ENCODE data around the gene PARD3.

PARD3 gene

GRCh38 chr10:34538281-34538829 lies 276.7 kb downstream of the PARD3 start:
- no peak for TF ChIP-seq CTCF (IDR thresholded peaks at IDR 0.05)

GRCh38 chr10:34537629-34538231 lies 277.4 kb downstream of the PARD3 start:
- TF ChIP-seq CTCF (IDR thresholded peaks at IDR 0.05) = no peak

GRCh38 chr10:34535872-34536271 lies 279.2 kb downstream of the PARD3 start:
- no peak for TF ChIP-seq CTCF (IDR thresholded peaks at IDR 0.05)

GRCh38 chr10:34530778-34531177 lies 284.3 kb downstream of the PARD3 start:
- TF ChIP-seq CTCF (IDR thresholded peaks at IDR 0.05) = no peak

- TF ChIP-seq CTCF (IDR thresholded peaks at IDR 0.05) = no peak; the same call in 1 of the 2 replicates
Measured at GRCh38 chr10:34528320-34528719, 286.8 kb downstream of the PARD3 start.

GRCh38 chr10:34526758-34527730 lies 288.1 kb downstream of the PARD3 start:
- TF ChIP-seq CTCF (IDR thresholded peaks at IDR 0.05) = no peak

- TF ChIP-seq CTCF (IDR thresholded peaks at IDR 0.05) = no peak
Measured at GRCh38 chr10:34526186-34526585, 288.9 kb downstream of the PARD3 start.

Data from LNCAP (cell line).